NCI-H2107 treated with DMSO at 0.1 percent for 48 hours (cell line): ENCODE results near the gene EBP.

Source experiments
- DNase-seq: peaks from one replicate; lab custom pipeline; 2025; ENCODE audit not compliant: unreplicated experiment; lab: John Stamatoyannopoulos, UW

The EBP gene

GRCh38 chrX:48574270-48575266 lies 53.0 kb downstream of the EBP start, which contains the start of gene RBM3:
Gene RBM3 (plus strand): TSS chrX:48574484. CDS start chrX:48575181, 697 bp downstream.
- DNase-seq = peak; percentile 96

- DNase-seq = no peak
These were observed 54.0 kb downstream of the EBP start for GRCh38 chrX:48575642-48576041.

GRCh38 chrX:48576108-48576507 lies 54.5 kb downstream of the EBP start:
- DNase-seq = no peak
